SKM-1 treated with dmso at 0.1 percent for 144 hours (cell line): ENCODE measurements around the gene SMTNL2.
"Not testable (repeated sequence)": the region's sequence is repeated elsewhere in the genome, so short reads cannot be mapped to it uniquely, and the experiment has no call there.

Experiments used
- DNase-seq: peaks from one replicate; lab custom pipeline; 2025; ENCODE audit not compliant: unreplicated experiment; lab: John Stamatoyannopoulos, UW

Gene SMTNL2

DNA sequence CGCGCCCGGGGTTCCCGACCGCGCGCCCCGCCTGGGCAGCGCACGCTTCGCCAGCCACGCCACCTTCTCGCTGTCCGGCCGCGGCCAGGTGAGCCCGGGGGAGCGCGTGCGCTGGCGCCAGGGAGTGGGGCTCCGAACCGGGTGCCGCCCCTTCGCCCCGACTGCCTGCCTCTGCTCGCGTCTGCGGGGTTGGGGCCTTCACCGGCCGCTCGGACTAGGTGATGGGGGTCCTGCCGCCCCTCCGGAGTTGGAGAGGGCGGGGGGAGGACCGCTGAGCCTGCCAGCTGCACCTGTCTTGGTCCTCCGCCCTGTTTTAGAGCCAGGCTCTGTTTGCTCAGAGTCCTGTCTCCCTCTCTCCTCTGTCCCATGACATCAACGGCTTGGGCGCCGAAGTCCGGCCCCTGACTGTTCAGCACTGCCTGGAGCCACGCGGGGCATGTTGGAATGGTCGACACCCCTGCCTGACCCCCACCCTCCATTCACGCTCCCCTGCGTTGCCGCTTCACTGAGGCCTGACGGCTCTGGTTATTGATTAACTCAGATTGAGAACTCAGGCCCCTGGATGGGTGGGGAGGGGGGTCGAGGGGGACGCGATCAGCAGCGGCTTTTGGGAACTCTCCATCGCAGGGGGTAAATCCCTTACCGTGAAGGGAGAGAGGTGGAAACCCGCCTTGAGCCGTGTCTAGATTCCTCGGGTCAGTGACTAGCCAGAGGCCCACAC lies 748 bp downstream of the SMTNL2 start:
- DNase-seq, result no peak

DNA sequence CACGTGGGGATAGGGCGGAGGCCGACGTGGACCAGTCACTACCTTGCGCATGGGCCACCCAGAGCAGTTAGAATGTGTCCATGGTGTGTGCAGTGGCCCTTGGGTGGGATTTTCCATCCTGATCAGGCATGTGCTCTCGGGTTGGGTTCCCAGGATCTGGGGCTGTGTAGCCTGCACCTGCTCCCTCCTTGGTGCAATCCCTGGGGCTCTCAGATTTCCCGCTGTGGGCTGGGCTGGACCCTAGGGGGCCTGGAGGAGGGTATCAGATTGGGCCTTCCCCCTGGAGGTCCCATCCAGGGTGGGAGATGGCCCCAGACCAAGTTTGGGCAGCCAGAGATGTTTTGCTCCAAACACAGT lies 1.3 kb downstream of the SMTNL2 start:
- DNase-seq, result no peak

DNA sequence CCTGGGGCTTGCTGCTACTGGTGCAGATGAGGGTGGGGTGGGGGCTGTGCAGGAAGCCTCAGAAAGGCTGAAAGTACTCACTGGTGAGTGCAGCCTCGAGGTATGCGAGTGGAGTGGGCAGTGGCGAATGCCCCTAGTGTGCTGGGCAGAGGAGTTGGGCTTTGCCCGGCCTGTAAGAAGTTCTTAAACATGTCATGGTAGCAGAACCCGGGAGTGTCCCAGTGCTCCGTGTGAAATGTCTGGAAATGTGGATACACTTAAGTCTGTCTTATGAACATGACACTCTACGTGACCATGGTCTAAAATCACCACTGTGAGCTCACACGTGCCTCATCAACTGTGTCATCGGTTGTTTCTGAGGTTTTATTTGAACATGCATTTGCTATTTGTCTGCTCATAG lies 1.7 kb downstream of the SMTNL2 start:
- no peak for DNase-seq

DNA sequence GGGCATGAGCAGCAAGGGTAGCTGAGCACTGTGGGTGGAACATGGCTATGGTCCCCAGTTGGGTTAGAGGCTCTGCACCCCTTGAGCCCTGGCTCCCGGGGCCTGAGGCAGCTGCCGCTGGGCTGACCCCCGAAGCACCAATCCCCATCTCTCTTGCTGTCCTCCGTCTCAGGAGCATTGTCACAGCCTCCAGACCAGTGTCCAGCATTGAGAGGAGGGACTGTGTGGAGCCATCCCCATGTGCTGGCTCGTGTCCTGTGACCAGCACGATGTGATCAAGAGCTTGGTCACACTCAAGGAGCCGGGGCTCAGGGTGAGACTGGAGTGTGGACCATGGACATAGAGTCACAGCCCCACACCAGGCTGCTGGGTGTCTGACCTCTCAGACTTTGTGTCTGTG lies 2.9 kb downstream of the SMTNL2 start:
- no peak for DNase-seq

- no peak for DNase-seq
Measured at GRCh38 chr17:4587803-4588202, 3.5 kb downstream of the SMTNL2 start.

DNA sequence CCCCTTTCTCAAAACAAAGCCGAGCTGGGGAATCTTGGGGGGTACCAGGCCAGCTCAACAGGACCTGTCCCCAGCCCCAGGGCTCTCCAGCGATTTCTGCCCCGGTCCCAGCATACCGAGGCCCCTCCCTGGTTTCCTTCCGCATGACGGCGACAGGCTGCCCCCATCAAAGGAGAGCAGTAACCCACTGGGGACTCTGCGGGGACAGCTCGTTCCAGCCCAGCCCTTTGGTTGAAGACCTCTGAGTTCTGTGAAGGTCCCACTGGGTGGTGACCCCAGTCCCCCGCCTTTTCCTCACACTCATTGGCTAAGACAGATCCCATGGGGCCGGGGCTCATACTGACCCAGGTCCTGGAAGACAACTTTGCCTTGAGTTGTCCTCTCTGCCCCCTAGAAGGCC lies 4.1 kb downstream of the SMTNL2 start:
- no peak for DNase-seq

DNA sequence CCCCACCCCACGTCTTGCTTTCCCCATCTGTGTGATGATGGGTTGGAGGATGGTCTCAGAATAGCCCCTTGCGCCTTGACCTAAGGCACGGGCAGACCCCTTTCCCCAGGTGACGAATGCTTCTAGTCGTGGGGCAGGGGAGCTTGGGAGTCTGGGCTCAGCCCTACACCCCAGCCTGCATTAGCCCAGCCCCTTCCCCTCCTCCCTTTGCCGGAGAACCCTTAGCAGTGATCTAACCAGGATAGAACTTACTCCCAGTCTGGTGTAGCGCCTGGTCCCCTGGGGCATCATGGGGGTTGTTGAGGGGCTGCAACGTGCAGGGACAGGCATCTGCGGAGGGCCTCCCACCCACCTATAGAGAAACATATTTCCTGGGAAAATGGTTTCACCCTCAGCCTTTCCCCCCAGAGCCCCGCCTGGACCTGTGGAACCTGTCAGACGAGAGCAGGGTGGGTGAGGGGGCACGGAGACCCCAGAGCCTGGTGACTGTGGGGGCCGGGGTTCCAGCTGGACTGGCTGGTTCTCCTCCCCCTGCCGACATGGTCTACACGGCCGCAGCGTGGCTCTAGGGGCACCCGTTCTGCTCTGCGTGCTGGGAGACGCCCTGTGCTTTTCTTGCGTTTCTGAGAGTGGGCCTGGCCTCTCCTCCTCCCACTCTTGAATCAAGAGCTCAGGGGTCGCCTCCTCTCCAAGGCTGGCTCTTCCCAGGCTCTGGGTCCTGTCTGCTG lies 4.7 kb downstream of the SMTNL2 start:
- no peak for DNase-seq

DNA sequence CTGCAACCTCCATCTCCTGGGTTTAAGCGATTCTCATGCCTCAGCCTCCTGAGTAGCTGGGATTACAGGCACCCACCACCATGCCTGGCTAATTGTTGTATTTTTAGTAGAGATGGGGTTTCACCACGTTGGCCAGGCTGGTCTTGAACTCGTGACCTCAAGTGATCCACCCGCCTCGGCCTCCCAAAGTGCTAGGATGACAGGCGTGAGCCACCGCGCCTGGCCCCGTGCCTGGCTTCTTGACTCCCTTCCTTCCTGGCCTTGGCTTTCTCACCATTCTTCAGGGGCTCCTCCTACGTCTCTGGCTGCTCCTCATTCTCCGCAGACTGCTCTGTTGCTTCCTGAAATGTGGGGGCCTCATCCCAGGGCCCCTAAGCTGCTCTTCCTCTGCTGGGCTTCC lies 5.7 kb downstream of the SMTNL2 start:
- not testable (repeated sequence) for DNase-seq

DNA sequence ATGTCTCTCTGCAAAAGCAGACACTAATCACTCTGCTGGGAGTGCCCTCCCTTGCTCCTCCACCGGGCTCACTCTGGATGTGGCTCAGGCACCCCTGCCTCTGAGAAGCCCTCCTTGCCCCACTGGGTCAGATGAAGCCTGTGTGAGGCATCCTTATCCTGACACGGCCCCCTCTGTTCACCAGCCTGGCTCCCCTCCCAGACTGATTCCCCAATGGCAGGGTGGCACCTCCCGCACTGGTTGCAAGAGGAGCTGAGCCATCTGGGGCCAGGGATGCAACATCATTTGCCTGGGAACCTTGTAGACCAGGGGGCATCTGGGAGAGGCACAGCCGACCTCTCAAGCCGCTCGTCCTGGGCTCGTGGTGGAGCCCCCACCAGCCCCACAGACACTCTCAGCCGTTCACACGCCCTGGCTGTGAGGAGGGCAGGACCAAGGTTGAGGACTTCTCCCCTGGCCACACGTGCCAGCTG lies 6.7 kb downstream of the SMTNL2 start:
- DNase-seq, result no peak

DNA sequence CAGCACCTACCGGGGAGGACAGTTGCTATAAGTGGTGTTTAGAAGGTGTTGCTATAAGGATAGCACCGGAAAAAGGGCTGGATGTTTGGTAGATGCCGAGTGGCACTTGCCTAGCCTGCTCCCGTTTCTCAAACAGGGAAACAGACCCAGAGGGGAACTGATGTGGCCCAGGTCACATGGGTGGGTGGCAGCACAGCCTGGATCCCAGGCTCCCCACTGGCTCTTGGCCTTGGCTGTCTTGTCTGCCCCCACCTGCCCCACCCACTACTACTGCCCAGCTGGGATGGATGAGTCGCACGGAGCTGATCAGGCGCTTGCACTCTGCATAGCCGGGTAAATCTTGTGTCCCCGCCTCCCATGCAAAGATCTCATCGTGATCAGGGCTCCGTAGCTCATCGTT lies 7.2 kb downstream of the SMTNL2 start:
- DNase-seq, result no peak

- DNase-seq, result no peak
Measured at GRCh38 chr17:4592240-4593005, 8.1 kb downstream of the SMTNL2 start.

DNA sequence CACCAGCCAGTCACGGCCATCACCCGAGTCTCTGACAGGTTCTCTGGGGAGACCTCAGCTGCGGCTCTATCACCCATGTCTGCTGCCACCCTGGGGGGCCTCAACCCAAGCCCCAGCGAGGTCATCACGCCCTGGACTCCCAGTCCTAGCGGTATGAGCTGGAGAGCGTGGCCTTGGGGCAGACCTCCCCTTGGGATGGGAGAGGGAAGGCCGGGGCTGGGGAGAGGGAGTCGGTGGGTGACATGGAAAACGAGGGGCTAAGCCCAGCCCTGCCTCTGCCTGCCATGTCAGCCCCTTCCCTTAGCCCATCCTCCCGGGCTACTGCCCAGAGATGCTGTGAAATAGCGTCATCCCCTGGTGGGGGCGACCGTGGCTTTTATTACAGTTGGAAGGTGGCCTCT lies 8.7 kb downstream of the SMTNL2 start:
- no peak for DNase-seq

GRCh38 chr17:4594406-4594805 lies 10.1 kb downstream of the SMTNL2 start:
- DNase-seq, result no peak

- DNase-seq, result no peak
Measured at GRCh38 chr17:4594931-4595684, 10.8 kb downstream of the SMTNL2 start.

GRCh38 chr17:4595685-4596342 lies 11.5 kb downstream of the SMTNL2 start:
- not testable (repeated sequence) for DNase-seq

DNA sequence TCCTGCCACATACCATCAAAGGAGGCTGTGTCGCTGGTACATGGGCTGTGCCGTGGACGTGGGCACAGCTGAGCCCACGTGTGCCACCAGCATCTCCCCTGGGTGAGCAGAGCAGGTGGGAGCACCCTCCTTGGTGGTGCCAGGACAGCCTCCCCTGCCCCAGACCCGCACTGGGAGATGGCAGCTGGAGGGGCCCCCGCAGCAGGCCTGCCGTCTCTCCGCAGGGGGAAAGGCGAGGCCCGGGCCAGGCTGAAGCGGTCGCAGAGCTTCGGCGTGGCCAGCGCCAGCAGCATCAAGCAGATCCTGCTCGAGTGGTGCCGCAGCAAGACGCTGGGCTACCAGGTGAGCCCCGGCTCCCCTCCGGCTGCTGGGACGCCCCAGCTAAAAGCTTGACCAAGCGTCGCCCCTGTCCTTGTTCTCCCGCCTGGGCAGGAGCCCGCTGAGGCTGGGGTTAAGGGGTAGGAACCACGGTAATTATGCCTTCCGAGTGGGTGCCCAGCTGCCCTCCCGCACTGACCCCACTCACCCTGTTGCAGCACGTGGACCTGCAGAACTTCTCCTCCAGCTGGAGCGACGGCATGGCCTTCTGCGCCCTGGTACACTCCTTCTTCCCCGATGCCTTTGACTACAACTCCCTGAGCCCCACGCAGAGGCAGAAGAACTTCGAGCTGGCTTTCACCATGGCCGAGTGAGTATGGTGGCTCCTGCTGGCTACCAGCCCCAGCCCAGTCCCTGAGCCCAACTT lies 12.5 kb downstream of the SMTNL2 start:
- DNase-seq, result no peak

GRCh38 chr17:4597975-4598374 lies 13.6 kb downstream of the SMTNL2 start:
- DNase-seq, result no peak

DNA sequence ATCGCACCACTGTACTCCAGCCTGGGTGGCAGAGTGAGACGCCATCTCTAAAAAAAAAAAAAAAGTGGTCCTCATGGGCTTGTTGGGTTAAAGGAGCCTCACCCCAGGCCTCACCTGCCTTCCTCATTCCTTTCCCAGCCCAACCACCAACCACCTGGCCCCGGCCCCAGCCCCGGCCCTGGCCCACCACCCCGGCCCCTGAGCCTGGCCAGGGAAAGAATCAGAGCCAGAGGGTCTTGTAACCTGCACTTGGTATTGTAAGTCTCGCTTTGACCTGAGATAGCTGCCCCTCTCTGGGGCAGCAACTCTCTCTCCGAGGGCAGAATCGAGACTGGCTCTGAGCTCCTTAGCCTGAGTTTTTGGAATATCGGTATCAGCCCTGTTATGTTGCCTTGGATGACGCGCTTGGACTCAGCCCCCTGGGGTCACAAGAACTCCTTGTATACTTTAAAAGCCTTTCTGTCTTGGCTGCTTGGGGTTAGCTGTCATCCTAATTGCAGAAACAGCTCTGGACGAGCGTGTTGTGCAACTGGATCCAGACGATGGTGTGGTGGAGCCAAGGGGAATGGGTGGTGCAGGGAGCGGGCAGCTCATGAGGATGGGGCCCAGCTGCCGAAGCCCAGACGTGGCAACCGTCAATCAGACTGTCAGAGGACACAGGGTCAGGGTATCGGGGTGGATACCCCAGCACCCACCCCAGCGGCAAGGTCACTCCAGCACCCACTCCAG lies 14.6 kb downstream of the SMTNL2 start:
- DNase-seq, result no peak

- no peak for DNase-seq
Measured at GRCh38 chr17:4599505-4600281, 15.4 kb downstream of the SMTNL2 start.
